K562 (cell line): ENCODE data around the gene LOXL3. TPM values are rescaled to one million over a fixed set of nuclear protein-coding genes. Genes with fewer than 3 reads are reported as not detected.

Experiments
- CEBPB ChIP-seq: fragments of 450-650 bp; IDR thresholded peaks from 2 replicates; pipeline ENCODE4 v1.6.1; 2016; ENCODE audit warnings: missing genetic modification characterization, missing compliant biosample characterization
- CHD2 ChIP-seq: IDR thresholded peaks from 2 replicates; pipeline ENCODE4 v1.6.1; 2011; ENCODE audit warnings: low read depth, low read length
- FOXM1 ChIP-seq, 2 experiments: fragments of 450-650 bp in 1 of 2; sonication (generic) in 1 of 2; formaldehyde crosslinking in 1 of 2; IDR thresholded peaks; 2 replicates each; pipeline versions ENCODE4 v1.6.1 to v1.9.0; 2017 to 2022; ENCODE audit warnings: low read depth in 2 of 2, mild to moderate bottlenecking in 2 of 2, missing genetic modification reagents in 1 of 2, moderate library complexity in 1 of 2
- MTA2 ChIP-seq: fragments of 450-650 bp; IDR thresholded peaks from 2 replicates; pipeline ENCODE4 v1.6.1; 2016; ENCODE audit warnings: low read depth
- MXI1 ChIP-seq: IDR thresholded peaks from 2 replicates; pipeline ENCODE4 v1.6.1; 2011; ENCODE audit warnings: low read depth, mild to moderate bottlenecking, improper control_type of control experiment, low read length
- MYC ChIP-seq, 2 experiments: fragments of 250-450 bp in 1 of 2; sonication (Bioruptor Pico) in 1 of 2; IDR thresholded peaks; 2 replicates each; pipeline versions ENCODE4 v1.5.1 to v1.6.1; 2012 to 2021; ENCODE audit warnings: low read depth in 2 of 2, borderline replicate concordance in 1 of 2, improper control_type of control experiment in 1 of 2, low read length in 1 of 2, mild to moderate bottlenecking in 1 of 2, moderate library complexity in 1 of 2
- PKNOX1 ChIP-seq: fragments of 450-650 bp; IDR thresholded peaks from 2 replicates; pipeline ENCODE4 v1.6.1; 2016
- PYGO2 ChIP-seq: fragments of 450-650 bp; IDR thresholded peaks from 2 replicates; pipeline ENCODE4 v1.6.1; 2016; ENCODE audit warnings: mild to moderate bottlenecking, missing genetic modification characterization, moderate library complexity, missing compliant biosample characterization
- REST ChIP-seq, 2 experiments: fragments of 450-650 bp; formaldehyde crosslinking in 1 of 2; IDR thresholded peaks; 2 replicates each; pipeline versions ENCODE4 v1.4.0 to v1.6.1; 2014 to 2020; ENCODE audit warnings: mild to moderate bottlenecking in 2 of 2, borderline replicate concordance in 1 of 2, low read depth in 1 of 2
- SAP30 ChIP-seq: fragments of 200-600 bp; sonication (generic); IDR thresholded peaks from 2 replicates; pipeline ENCODE4 v1.6.1; 2012; ENCODE audit warnings: borderline replicate concordance, low read depth, mild to moderate bottlenecking, moderate library complexity, low read length, control low read depth, inconsistent platforms; ENCODE audit not compliant: insufficient read depth, poor library complexity, severe bottlenecking
- SNIP1 ChIP-seq: fragments of 450-650 bp; IDR thresholded peaks from 2 replicates; pipeline ENCODE4 v1.7.1; 2017; ENCODE audit warnings: low read depth, mild to moderate bottlenecking
- SREBF2 ChIP-seq: sonication (generic); formaldehyde crosslinking; IDR thresholded peaks from 2 replicates; pipeline ENCODE4 v1.4.0; 2020; ENCODE audit warnings: mild to moderate bottlenecking, missing genetic modification reagents
- SRSF9 ChIP-seq: fragments of 200-400 bp; formaldehyde crosslinking; IDR thresholded peaks from 2 replicates; pipeline ENCODE4 v1.6.1; 2017; ENCODE audit warnings: low read depth, low read length, borderline replicate concordance
- TAF1 ChIP-seq: IDR thresholded peaks from 2 replicates; pipeline ENCODE4 v1.6.1; 2011; ENCODE audit warnings: mild to moderate bottlenecking, low read length, moderate library complexity; ENCODE audit not compliant: insufficient read depth, control insufficient read depth, severe bottlenecking; ENCODE audit errors: extremely low read depth
- TBL1XR1 ChIP-seq, 2 experiments: IDR thresholded peaks; 2 replicates each; pipeline ENCODE4 v1.6.1; 2012; ENCODE audit warnings: improper control_type of control experiment in 2 of 2, low read length in 2 of 2, mild to moderate bottlenecking in 1 of 2
- TEAD4 ChIP-seq, 2 experiments: sonication (generic) in 1 of 2; formaldehyde crosslinking in 1 of 2; IDR thresholded peaks; 2 replicates each; pipeline versions ENCODE4 v1.6.1 to v1.8.0; 2012 to 2022; ENCODE audit warnings: borderline replicate concordance in 1 of 2, inconsistent platforms in 1 of 2, low read length in 1 of 2, mild to moderate bottlenecking in 1 of 2, missing genetic modification reagents in 1 of 2
- ZFX ChIP-seq: sonication (generic); formaldehyde crosslinking; IDR thresholded peaks from 2 replicates; pipeline ENCODE4 v1.8.0; 2022; ENCODE audit warnings: mild to moderate bottlenecking, missing genetic modification reagents, moderate library complexity
- ZNF586 ChIP-seq: fragments of 450-650 bp; formaldehyde crosslinking; conservative IDR thresholded peaks from 2 replicates; pipeline ENCODE4 v1.4.0; 2020; ENCODE audit warnings: mild to moderate bottlenecking, moderate library complexity
- polyA plus RNA-seq, 8 experiments: library from polyadenylated mRNA; depleted of rRNA in 4 of 8; stranded (reverse) in 5 of 8; unstranded in 3 of 8; fragments of >200 nt; fragmentation: Nextera tagmentation in 2 of 8; fragmentation: Illumina TruSeq in 1 of 8; extraction: Ambion mirVana in 2 of 8; extraction: Trizol in 1 of 8; gene quantifications; 2 replicates each; pipeline versions ENCODE4 v1.2.1 to v1.2.3, GENCODE V29; 2011 to 2014; ENCODE audit warnings: inconsistent platforms in 1 of 8, missing spikeins in 1 of 8
- total RNA-seq, 7 experiments: library from RNA; depleted of rRNA in 6 of 7; stranded (reverse); fragments of >200 nt in 6 of 7; fragmentation: Illumina TruSeq in 2 of 7; extraction: Trizol in 2 of 7; gene quantifications; 2 replicates each; pipeline versions ENCODE4 v1.2.1 to v1.2.3, GENCODE V29; 2011 to 2021; ENCODE audit warnings: low replicate concordance in 1 of 7

LOXL3 gene
- total and polyA plus RNA-seq, 9 of the 15 experiments (the other 6 are each of a cell fraction or from before 2014, with no cell fraction given) = 0.22 to 0.99 (median 0.31) TPM

- peak; percentile 83 for TF ChIP-seq REST (IDR thresholded peaks at IDR 0.05; ENCODE audit: borderline replicate concordance)
- TF ChIP-seq REST (CRISPR knock-in tag; IDR thresholded peaks at IDR 0.05; ENCODE audit: low read depth) = no peak
- no peak for TF ChIP-seq ZFX (CRISPR knock-in tag)
- TF ChIP-seq TAF1 = no peak
- TF ChIP-seq PYGO2 (tag) = no peak
- no peak for TF ChIP-seq CHD2
- TF ChIP-seq SREBF2 = no peak
- TF ChIP-seq MTA2 = no peak
- TF ChIP-seq FOXM1 (IDR thresholded peaks at IDR 0.05; ENCODE audit: low read depth) = no peak
- TF ChIP-seq FOXM1 (CRISPR knock-in tag; IDR thresholded peaks at IDR 0.05; ENCODE audit: low read depth) = no peak
- no peak for TF ChIP-seq SRSF9
- 0 out of 4 replicates have a peak, but pooled peaks of 1 of the 2 experiments have one; percentile 56 for TF ChIP-seq TBL1XR1 (IDR thresholded peaks at IDR 0.05; ENCODE audit: low read length in 2 of 2)
- TF ChIP-seq MXI1 = no peak
- TF ChIP-seq SAP30 = no peak
- no peak for TF ChIP-seq PKNOX1
- TF ChIP-seq MYC (IDR thresholded peaks at IDR 0.05; ENCODE audit: low read depth, low read length) = peak; percentile 35; the same call in 1 of the 2 replicates
- TF ChIP-seq MYC (CRISPR knock-in tag; IDR thresholded peaks at IDR 0.05; ENCODE audit: borderline replicate concordance, low read depth) = no peak
- TF ChIP-seq SNIP1 = no peak
- TF ChIP-seq TEAD4 (IDR thresholded peaks at IDR 0.05; ENCODE audit: low read length) = no peak
- TF ChIP-seq TEAD4 (CRISPR knock-in tag; IDR thresholded peaks at IDR 0.05; ENCODE audit: borderline replicate concordance) = no peak
- peak; percentile 62 for TF ChIP-seq CEBPB (tag)
- TF ChIP-seq ZNF586 = no peak
Measured at GRCh38 chr2:74587664-74588277, 34.0 kb upstream of the LOXL3 start (continued).
